ENCODE data around the gene TIAM2.

DNA sequence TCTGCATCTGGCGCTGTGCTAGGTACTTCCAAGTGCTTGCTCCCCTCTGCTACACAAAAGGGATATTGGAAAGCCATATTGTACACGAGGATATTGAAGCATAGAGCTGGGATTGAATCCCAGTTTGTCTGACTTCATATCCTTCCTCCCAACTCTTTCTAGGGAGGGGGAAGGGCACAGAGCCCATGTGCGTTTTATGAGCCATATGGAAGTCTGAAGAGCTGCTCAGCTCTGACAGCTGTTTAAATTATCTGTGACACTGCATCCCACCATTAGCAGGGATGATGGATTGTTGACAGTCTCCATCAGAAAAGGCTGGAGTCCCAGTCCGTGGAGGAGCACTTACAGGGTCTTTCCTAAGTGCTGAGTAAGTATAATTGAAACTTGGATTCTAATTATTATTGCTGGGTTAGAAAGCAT lies 18.4 kb downstream of the TIAM2 start:
- TF ChIP-seq, protein P1, sequence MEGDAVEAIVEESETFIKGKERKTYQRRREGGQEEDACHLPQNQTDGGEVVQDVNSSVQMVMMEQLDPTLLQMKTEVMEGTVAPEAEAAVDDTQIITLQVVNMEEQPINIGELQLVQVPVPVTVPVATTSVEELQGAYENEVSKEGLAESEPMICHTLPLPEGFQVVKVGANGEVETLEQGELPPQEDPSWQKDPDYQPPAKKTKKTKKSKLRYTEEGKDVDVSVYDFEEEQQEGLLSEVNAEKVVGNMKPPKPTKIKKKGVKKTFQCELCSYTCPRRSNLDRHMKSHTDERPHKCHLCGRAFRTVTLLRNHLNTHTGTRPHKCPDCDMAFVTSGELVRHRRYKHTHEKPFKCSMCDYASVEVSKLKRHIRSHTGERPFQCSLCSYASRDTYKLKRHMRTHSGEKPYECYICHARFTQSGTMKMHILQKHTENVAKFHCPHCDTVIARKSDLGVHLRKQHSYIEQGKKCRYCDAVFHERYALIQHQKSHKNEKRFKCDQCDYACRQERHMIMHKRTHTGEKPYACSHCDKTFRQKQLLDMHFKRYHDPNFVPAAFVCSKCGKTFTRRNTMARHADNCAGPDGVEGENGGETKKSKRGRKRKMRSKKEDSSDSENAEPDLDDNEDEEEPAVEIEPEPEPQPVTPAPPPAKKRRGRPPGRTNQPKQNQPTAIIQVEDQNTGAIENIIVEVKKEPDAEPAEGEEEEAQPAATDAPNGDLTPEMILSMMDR (IDR thresholded peaks at IDR 0.05 in 8 of 11, conservative IDR thresholded peaks at IDR 0.05 in 3 of 11), result no peak
- TF ChIP-seq POLR2AphosphoS5 (IDR thresholded peaks at IDR 0.05), result no peak

Measured in spleen (tissue), 7 donors.